Fibroblast of lung (primary cell): ENCODE measurements around the gene XRCC4.

Experiments
- CTCF ChIP-seq, 2 donors: IDR thresholded peaks in 1 of 2; conservative IDR thresholded peaks in 1 of 2; 1 replicate in 1 of 2; 2 replicates in 1 of 2; pipeline ENCODE4 v1.5.1; 2011 to 2012; ENCODE audit warnings: low read length in 2 of 2, control low read depth in 1 of 2, inconsistent platforms in 1 of 2, low read depth in 1 of 2, mild to moderate bottlenecking in 1 of 2
- EZH2 ChIP-seq: IDR thresholded peaks from 2 replicates; pipeline ENCODE4 v1.5.1; 2012; ENCODE audit warnings: low read length, control low read depth, mild to moderate bottlenecking; ENCODE audit errors: missing control alignments

- no peak for TF ChIP-seq CTCF (conservative IDR thresholded peaks at IDR 0.05 in 1 of 2, IDR thresholded peaks at IDR 0.05 in 1 of 2; ENCODE audit: low read depth in 1 of 2, low read length in 2 of 2)
- no peak for TF ChIP-seq EZH2
These were observed 34.8 kb upstream of the XRCC4 start for GRCh38 chr5:83042507-83042906.
